ENCODE measurements around the gene FUT2.

The FUT2 gene

DNA sequence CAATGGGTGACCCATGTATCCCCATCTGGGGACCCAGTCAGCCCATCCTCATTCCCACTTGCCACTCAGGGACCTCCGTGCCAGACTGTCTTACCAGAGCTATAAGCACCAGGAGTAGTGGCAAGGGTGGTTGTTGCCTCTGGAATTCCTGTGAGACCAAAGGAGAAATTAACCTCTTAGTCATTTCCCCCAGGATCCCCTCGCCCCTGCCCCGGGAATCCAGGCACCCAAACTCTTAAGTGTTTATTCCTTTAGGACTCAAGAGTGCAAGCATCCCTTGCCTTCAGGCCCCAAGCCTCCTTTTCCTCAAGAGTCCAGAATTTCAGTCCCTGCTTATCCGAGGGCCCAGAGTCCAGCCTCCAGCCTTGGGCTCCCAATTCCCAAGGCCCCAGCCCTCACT lies 32.1 kb upstream of the FUT2 start:
- no peak overlapping the region for H3K4me3 ChIP-seq (ENCODE audit: low read length)
- no peak for DNase-seq (ENCODE audit: low read depth)
- TF ChIP-seq, protein P1, sequence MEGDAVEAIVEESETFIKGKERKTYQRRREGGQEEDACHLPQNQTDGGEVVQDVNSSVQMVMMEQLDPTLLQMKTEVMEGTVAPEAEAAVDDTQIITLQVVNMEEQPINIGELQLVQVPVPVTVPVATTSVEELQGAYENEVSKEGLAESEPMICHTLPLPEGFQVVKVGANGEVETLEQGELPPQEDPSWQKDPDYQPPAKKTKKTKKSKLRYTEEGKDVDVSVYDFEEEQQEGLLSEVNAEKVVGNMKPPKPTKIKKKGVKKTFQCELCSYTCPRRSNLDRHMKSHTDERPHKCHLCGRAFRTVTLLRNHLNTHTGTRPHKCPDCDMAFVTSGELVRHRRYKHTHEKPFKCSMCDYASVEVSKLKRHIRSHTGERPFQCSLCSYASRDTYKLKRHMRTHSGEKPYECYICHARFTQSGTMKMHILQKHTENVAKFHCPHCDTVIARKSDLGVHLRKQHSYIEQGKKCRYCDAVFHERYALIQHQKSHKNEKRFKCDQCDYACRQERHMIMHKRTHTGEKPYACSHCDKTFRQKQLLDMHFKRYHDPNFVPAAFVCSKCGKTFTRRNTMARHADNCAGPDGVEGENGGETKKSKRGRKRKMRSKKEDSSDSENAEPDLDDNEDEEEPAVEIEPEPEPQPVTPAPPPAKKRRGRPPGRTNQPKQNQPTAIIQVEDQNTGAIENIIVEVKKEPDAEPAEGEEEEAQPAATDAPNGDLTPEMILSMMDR (conservative IDR thresholded peaks at IDR 0.05; ENCODE audit: low read depth, low read length), result no peak

DNA sequence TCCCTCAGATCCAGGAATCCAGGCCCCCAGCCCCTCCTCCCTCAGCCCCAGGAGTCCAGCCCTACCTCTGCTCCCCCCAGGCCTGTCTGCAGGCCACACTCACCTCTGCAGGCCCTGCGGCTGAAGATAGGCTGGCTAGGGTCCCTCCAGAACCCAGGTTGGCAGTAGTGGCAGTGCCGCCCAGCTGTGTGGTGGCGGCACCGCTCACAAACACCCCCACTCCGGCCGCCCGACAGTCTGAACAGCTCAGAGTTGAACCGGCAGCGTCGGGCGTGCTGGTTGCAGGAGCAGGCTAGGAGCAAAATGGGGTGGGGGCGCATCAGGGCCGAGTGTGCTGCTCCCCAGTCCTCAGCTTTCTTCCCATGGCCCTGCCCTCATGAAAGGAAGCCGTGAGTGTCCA lies 31.3 kb upstream of the FUT2 start:
- TF ChIP-seq, protein P1 (conservative IDR thresholded peaks at IDR 0.05; ENCODE audit: low read depth, low read length), result no peak
- H3K4me3 ChIP-seq (ENCODE audit: low read length), result no peak overlapping the region
- DNase-seq (ENCODE audit: low read depth), result no peak

DNA sequence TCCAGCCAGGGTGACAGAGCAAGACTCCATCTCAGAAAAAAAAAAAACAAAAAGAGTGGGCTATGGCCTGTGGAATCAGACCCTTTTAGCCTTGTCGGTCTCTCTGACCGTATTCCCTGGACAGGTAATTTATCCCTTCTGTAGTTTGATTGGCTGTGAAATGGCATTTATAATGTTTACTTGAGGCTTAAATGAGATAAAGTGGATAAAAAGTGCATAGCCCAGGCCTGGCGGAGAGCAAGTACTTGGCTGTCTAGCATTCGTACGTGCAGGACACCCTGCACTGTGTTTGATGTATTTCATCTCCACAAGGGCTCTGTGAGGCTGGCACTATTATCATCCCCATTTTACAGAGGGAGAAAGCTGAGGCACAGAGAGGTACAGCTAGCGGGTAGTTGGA lies 30.0 kb upstream of the FUT2 start:
- no peak overlapping the region for H3K4me3 ChIP-seq (ENCODE audit: low read length)
- DNase-seq (ENCODE audit: low read depth), result no peak
- TF ChIP-seq, protein P1 (conservative IDR thresholded peaks at IDR 0.05; ENCODE audit: low read depth, low read length), result no peak

DNA sequence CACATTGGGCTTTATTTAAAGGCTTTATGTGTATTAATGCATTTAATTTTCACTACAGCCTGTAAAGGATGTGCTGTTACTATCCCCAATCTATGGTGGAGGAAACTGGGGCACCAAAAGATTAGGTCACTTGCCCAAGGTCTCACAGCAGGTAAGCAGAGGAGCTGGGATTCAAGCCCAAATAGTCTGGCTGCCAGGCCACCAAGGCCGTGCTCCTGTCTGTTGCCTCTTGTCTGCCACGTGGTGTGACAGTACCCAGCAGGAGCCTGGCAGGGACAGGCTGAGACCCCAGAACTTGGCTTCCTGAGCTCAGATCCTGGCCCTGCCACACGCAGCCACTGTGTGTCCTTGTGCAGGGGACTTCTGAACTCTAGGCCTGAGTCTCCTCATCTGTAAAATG lies 27.4 kb upstream of the FUT2 start:
- TF ChIP-seq, protein P1 (conservative IDR thresholded peaks at IDR 0.05; ENCODE audit: low read depth, low read length), result no peak
- DNase-seq (ENCODE audit: low read depth), result no peak
- H3K4me3 ChIP-seq (ENCODE audit: low read length), result no peak overlapping the region

DNA sequence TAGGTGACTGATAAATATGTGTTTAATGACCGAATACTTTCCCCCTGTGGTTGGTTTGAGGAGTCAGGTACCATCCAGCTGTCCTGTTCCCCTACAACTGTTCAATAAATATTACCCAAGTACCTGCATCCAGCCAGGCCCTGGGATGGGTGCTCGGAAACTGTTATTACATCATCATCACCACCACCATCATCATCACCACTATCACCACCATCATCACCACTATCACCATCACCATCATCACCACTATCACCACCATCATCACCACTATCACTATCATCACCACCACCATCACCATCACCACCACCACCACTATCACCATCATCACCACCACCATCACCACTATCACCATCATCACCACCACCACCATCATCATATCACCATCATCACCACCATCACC lies 27.0 kb upstream of the FUT2 start:
- DNase-seq (ENCODE audit: low read depth), result no peak
- no peak overlapping the region for H3K4me3 ChIP-seq (ENCODE audit: low read length)
- TF ChIP-seq, protein P1 (conservative IDR thresholded peaks at IDR 0.05; ENCODE audit: low read depth, low read length), result no peak

DNA sequence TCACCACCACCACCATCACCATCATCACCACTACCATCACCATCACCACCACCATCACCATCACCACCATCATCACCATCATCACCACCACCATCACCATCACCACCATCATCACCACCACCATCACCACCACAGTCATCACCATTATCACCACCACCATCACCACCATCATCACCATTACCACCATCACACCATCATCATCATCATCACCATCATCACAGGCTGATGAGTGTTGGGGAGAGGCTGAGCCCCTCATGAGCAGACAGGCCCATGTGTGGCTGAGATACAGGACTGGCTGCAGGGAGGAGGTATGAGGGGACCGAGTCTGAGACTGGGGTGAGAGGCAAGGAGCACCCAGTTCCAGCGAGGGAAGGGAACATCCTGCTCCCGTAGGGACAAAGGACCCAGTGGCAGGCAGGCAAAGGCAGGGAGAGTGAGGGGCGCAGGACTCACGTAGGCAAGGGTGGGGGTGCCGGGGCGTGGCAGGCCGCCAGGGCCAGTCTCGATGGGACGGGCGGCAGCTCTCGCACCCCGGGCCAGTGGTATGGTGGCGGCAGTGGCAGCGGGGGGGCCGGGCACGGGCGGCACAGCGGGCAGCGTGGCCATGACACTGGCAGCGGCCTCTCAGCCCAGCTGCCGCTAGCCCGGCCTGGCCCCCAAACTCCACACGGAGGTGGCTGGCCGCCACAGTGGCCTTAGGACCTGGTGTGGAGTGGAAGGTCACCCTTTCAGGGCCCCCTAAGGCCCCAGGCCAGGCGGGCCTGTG lies 25.7 kb upstream of the FUT2 start:
- TF ChIP-seq, protein P1 (conservative IDR thresholded peaks at IDR 0.05; ENCODE audit: low read depth, low read length), result no peak
- DNase-seq (ENCODE audit: low read depth), result no peak
- H3K4me3 ChIP-seq (ENCODE audit: low read length), result no peak overlapping the region

DNA sequence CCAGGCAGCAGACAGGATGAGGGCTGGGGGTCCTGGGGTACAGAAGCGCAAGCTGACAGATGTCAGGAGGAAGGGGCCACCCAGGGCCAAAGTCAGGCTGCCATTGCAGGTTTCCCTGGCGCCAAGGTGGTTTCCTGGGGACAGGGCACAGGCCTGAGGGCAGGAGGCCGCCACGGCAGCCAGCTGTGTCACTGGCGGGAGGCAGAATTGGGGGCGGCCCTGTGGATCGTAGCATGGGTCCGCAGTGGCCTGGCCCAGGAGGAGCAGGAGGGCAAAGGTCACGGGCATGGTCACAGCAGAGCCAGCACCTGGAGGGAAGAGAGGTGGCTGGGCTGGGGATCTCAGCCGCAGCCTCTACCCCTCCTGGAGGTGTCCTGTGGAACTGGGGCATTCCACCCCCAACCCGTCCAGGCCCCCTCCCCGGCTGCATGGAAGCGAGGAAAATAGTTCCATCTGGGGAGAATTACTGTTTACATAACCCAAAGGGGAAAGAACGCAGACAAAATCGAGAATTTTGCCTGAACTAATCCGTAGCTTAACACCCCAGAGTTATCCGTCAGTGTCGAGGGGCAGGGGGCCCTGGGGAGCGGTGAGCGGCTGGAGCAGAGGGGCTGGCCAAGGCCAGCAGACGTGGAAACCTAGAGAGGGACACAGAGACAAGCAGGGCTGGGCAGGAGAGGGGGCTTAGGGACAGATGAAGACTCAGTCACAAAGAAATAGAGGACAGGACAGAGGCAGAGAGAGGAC lies 24.9 kb upstream of the FUT2 start:
- DNase-seq (ENCODE audit: low read depth), result no peak
- H3K4me3 ChIP-seq (ENCODE audit: low read length), result no peak overlapping the region
- TF ChIP-seq, protein P1 (conservative IDR thresholded peaks at IDR 0.05; ENCODE audit: low read depth, low read length), result no peak
